ENCODE results near the gene INO80. TPM values are rescaled to one million over a fixed set of nuclear protein-coding genes. Genes with fewer than 3 reads are reported as not detected.
"Not testable (repeated sequence)": the region's sequence is repeated elsewhere in the genome, so short reads cannot be mapped to it uniquely, and the experiment has no call there.

The INO80 gene
- total and polyA plus RNA-seq, 2 donors (not counting 3 experiments of a cell fraction or from before 2014, with no cell fraction given), result 5.7 to 29.1 TPM

GRCh38 chr15:41132094-41132493 lies 16.0 kb upstream of the INO80 start:
- H3K9ac ChIP-seq (replicated peaks; ENCODE audit: extremely low read depth, insufficient read depth, low read length); H3K4me1 ChIP-seq (ENCODE audit: control insufficient read depth, extremely low read depth, insufficient read depth, low read length); BruUV-seq (replicated peaks); H3K9me1 ChIP-seq (replicated peaks; ENCODE audit: control insufficient read depth, extremely low read depth, insufficient read depth, low read length); DNase-seq (ENCODE audit: low read depth, low spot score); intact Hi-C loops (cut with micrococcal nuclease); H3K4me3 ChIP-seq (replicated peaks in 1 of 3; ENCODE audit: insufficient read depth in 1 of 3, low read depth in 1 of 3, low read length in 3 of 3); H3K79me2 ChIP-seq (ENCODE audit: control insufficient read depth, insufficient read depth, low read length); dilution Hi-C loops (cut with MboI; ENCODE audit: extremely low pct_ligation_motif_present, low sequenced_read_pairs); H3K27ac ChIP-seq (ENCODE audit: insufficient read depth, low read depth, low read length); H3K36me3 ChIP-seq (ENCODE audit: control insufficient read depth in 2 of 2, extremely low read depth in 1 of 2, insufficient read depth in 2 of 2, low read length in 2 of 2); POLR2A ChIA-PET; CTCF ChIA-PET; H3K27me3 ChIP-seq (ENCODE audit: control insufficient read depth in 2 of 2, insufficient read depth in 2 of 2, low read length in 2 of 2); FAIRE-seq; H4K20me1 ChIP-seq (replicated peaks; ENCODE audit: control insufficient read depth, extremely low read depth, insufficient read depth, low read length); H3K4me2 ChIP-seq (ENCODE audit: insufficient read depth, low read length); H3K9me3 ChIP-seq (replicated peaks; ENCODE audit: control insufficient read depth, insufficient read depth, low read length); H2AFZ ChIP-seq (ENCODE audit: low read depth, low read length): not testable (repeated sequence)

GRCh38 chr15:41128174-41128902 lies 12.3 kb upstream of the INO80 start:
- POLR2A ChIA-PET, result no interaction called here

More at GRCh38 chr15:41128174-41128902, 12.3 kb upstream of the INO80 start:
- BruUV-seq (replicated peaks), result no TSS peak
- no peak overlapping the region for H3K4me3 ChIP-seq (replicated peaks in 1 of 3; ENCODE audit: insufficient read depth in 1 of 3, low read depth in 1 of 3, low read length in 3 of 3)
- H3K27ac ChIP-seq (ENCODE audit: insufficient read depth, low read depth, low read length), result no peak overlapping the region
- FAIRE-seq (no peak), DNase-seq (ENCODE audit: low read depth, low spot score) (no peak)
- no peaks in the 10 kb centered on the region for H3K79me2 ChIP-seq (ENCODE audit: control insufficient read depth, insufficient read depth, low read length)
- intact Hi-C loops (cut with micrococcal nuclease) (no loop called here), dilution Hi-C loops (cut with MboI; ENCODE audit: extremely low pct_ligation_motif_present, low sequenced_read_pairs) (no loop called here)
- TF ChIP-seq GATA2 (IDR thresholded peaks at IDR 0.05; ENCODE audit: insufficient read depth, insufficient read length, low read depth, low read length) (no peak), JUN (IDR thresholded peaks at IDR 0.05; ENCODE audit: borderline replicate concordance, insufficient read depth, insufficient read length, low read depth) (no peak), POLR2A (IDR thresholded peaks at IDR 0.05; ENCODE audit: low read depth, low read length) (no peak), CTCF (IDR thresholded peaks at IDR 0.05; ENCODE audit: extremely low read depth in 1 of 2, insufficient read depth in 1 of 2, low read depth in 1 of 2, low read length in 2 of 2) (no peak), POLR2AphosphoS5 (IDR thresholded peaks at IDR 0.05; ENCODE audit: insufficient read depth, low read depth, low read length) (no peak), MAX (IDR thresholded peaks at IDR 0.05; ENCODE audit: insufficient read depth, insufficient read length) (no peak), FOS (IDR thresholded peaks at IDR 0.05; ENCODE audit: borderline replicate concordance, insufficient read depth, low read length) (no peak), EZH2 (IDR thresholded peaks at IDR 0.05; ENCODE audit: borderline replicate concordance, low read depth, low read length, severe bottlenecking) (no peak), MYC (IDR thresholded peaks at IDR 0.05; ENCODE audit: low read depth, low read length) (no peak)
- peaks cover 3% of the 10 kb centered on the region in 2 experiments for H3K27me3 ChIP-seq (ENCODE audit: control insufficient read depth in 2 of 2, insufficient read depth in 2 of 2, low read length in 2 of 2)
- no peak overlapping the region for H3K4me2 ChIP-seq (ENCODE audit: insufficient read depth, low read length)
- H4K20me1 ChIP-seq (replicated peaks; ENCODE audit: control insufficient read depth, extremely low read depth, insufficient read depth, low read length), result no peaks in the 10 kb centered on the region
- no peak overlapping the region for H3K9ac ChIP-seq (replicated peaks; ENCODE audit: extremely low read depth, insufficient read depth, low read length)
- H3K9me1 ChIP-seq (replicated peaks; ENCODE audit: control insufficient read depth, extremely low read depth, insufficient read depth, low read length), result no peaks in the 10 kb centered on the region
- H2AFZ ChIP-seq (ENCODE audit: low read depth, low read length), result no peak overlapping the region
- CTCF ChIA-PET, result no interaction called here
- no peaks in the 10 kb centered on the region for H3K36me3 ChIP-seq (ENCODE audit: control insufficient read depth in 2 of 2, extremely low read depth in 1 of 2, insufficient read depth in 2 of 2, low read length in 2 of 2)
- no peaks in the 10 kb centered on the region for H3K9me3 ChIP-seq (replicated peaks; ENCODE audit: control insufficient read depth, insufficient read depth, low read length)
- no peaks in the 10 kb centered on the region for H3K4me1 ChIP-seq (ENCODE audit: control insufficient read depth, extremely low read depth, insufficient read depth, low read length)

Data from endothelial cell of umbilical vein (primary cell).